ENCODE measurements around the gene MAP1LC3B.
"Not testable (repeated sequence)": the region's sequence is repeated elsewhere in the genome, so short reads cannot be mapped to it uniquely, and the experiment has no call there.

Gene MAP1LC3B

GRCh38 chr16:87372305-87372704 lies 19.8 kb upstream of the MAP1LC3B start:
- Histone ChIP-seq H3K79me1 (ENCODE audit: low read length) (peaks cover 27% of the 10 kb centered on the region), H3K18ac (ENCODE audit: low read length) (no peak overlapping the region), H3K56ac (ENCODE audit: low read length) (no peak overlapping the region), H4K5ac (ENCODE audit: low read length) (no peak overlapping the region), H2AK5ac (ENCODE audit: low read length) (no peak overlapping the region), H3K4me3 (ENCODE audit: low read length) (no peak overlapping the region), H3K9ac (ENCODE audit: low read length) (no peak overlapping the region), H2BK5ac (ENCODE audit: low read length) (no peak overlapping the region), H2BK15ac (replicated peaks; ENCODE audit: low read depth) (no peak overlapping the region), H4K8ac (ENCODE audit: low read depth, low read length) (no peak overlapping the region), H3K27me3 (ENCODE audit: insufficient read depth, low read length, poor library complexity) (no peaks in the 10 kb centered on the region), H3K27ac (ENCODE audit: low read depth, low read length) (no peak overlapping the region), H2BK120ac (ENCODE audit: low read depth, low read length) (no peak overlapping the region), H3K79me2 (ENCODE audit: control insufficient read depth, insufficient read depth, low read length) (peaks cover 18% of the 10 kb centered on the region), H3K36me3 (ENCODE audit: control insufficient read depth, insufficient read depth, low read length) (no peaks in the 10 kb centered on the region), H3K4me2 (ENCODE audit: low read length) (no peak overlapping the region), H3K4me1 (ENCODE audit: control insufficient read depth, low read depth, low read length) (no peaks in the 10 kb centered on the region), H3K23ac (ENCODE audit: low read length) (no peak overlapping the region), H3K4ac (ENCODE audit: low read depth, low read length) (no peak overlapping the region)
- no CpG with 5 or more reads among the region's 4 CpGs for WGBS (ENCODE audit: extremely low coverage, insufficient coverage, low lambda C conversion rate)
- no peak for DNase-seq

GRCh38 chr16:87374313-87374712 lies 17.8 kb upstream of the MAP1LC3B start:
- Histone ChIP-seq H3K9ac (ENCODE audit: low read length) (no peak overlapping the region), H4K5ac (ENCODE audit: low read length) (no peak overlapping the region), H3K4me1 (ENCODE audit: control insufficient read depth, low read depth, low read length) (no peaks in the 10 kb centered on the region), H2BK15ac (replicated peaks; ENCODE audit: low read depth) (no peak overlapping the region), H2BK120ac (ENCODE audit: low read depth, low read length) (no peak overlapping the region), H4K8ac (ENCODE audit: low read depth, low read length) (no peak overlapping the region), H3K4ac (ENCODE audit: low read depth, low read length) (no peak overlapping the region), H3K56ac (ENCODE audit: low read length) (no peak overlapping the region), H3K79me1 (ENCODE audit: low read length) (peaks cover 24% of the 10 kb centered on the region), H3K79me2 (ENCODE audit: control insufficient read depth, insufficient read depth, low read length) (peaks cover 18% of the 10 kb centered on the region), H2BK5ac (ENCODE audit: low read length) (no peak overlapping the region), H3K23ac (ENCODE audit: low read length) (no peak overlapping the region), H3K27me3 (ENCODE audit: insufficient read depth, low read length, poor library complexity) (no peaks in the 10 kb centered on the region), H3K36me3 (ENCODE audit: control insufficient read depth, insufficient read depth, low read length) (no peaks in the 10 kb centered on the region), H3K18ac (ENCODE audit: low read length) (no peak overlapping the region), H3K27ac (ENCODE audit: low read depth, low read length) (no peak overlapping the region), H3K4me2 (ENCODE audit: low read length) (no peak overlapping the region), H2AK5ac (ENCODE audit: low read length) (no peak overlapping the region), H3K4me3 (ENCODE audit: low read length) (no peak overlapping the region)
- no peak for DNase-seq
- WGBS (ENCODE audit: extremely low coverage, insufficient coverage, low lambda C conversion rate) = no CpG with 5 or more reads among the region's 13 CpGs

- Histone ChIP-seq H3K27me3 (ENCODE audit: insufficient read depth, low read length, poor library complexity) (no peaks in the 10 kb centered on the region), H4K8ac (ENCODE audit: low read depth, low read length) (no peak overlapping the region), H3K18ac (ENCODE audit: low read length) (no peak overlapping the region), H3K4me3 (ENCODE audit: low read length) (no peak overlapping the region), H3K36me3 (ENCODE audit: control insufficient read depth, insufficient read depth, low read length) (no peaks in the 10 kb centered on the region), H2BK15ac (replicated peaks; ENCODE audit: low read depth) (no peak overlapping the region), H3K27ac (ENCODE audit: low read depth, low read length) (no peak overlapping the region), H3K4me2 (ENCODE audit: low read length) (no peak overlapping the region), H3K9ac (ENCODE audit: low read length) (no peak overlapping the region), H3K79me1 (ENCODE audit: low read length) (peaks cover 24% of the 10 kb centered on the region), H3K23ac (ENCODE audit: low read length) (no peak overlapping the region), H4K5ac (ENCODE audit: low read length) (no peak overlapping the region), H2BK120ac (ENCODE audit: low read depth, low read length) (no peak overlapping the region), H3K4me1 (ENCODE audit: control insufficient read depth, low read depth, low read length) (no peaks in the 10 kb centered on the region), H3K56ac (ENCODE audit: low read length) (no peak overlapping the region), H3K4ac (ENCODE audit: low read depth, low read length) (no peak overlapping the region), H2AK5ac (ENCODE audit: low read length) (no peak overlapping the region), H3K79me2 (ENCODE audit: control insufficient read depth, insufficient read depth, low read length) (peaks cover 19% of the 10 kb centered on the region), H2BK5ac (ENCODE audit: low read length) (no peak overlapping the region)
- no peak for DNase-seq
- no CpG with 5 or more reads among the region's 9 CpGs for WGBS (ENCODE audit: extremely low coverage, insufficient coverage, low lambda C conversion rate)
Measured at GRCh38 chr16:87375426-87376135, 16.6 kb upstream of the MAP1LC3B start.

DNA sequence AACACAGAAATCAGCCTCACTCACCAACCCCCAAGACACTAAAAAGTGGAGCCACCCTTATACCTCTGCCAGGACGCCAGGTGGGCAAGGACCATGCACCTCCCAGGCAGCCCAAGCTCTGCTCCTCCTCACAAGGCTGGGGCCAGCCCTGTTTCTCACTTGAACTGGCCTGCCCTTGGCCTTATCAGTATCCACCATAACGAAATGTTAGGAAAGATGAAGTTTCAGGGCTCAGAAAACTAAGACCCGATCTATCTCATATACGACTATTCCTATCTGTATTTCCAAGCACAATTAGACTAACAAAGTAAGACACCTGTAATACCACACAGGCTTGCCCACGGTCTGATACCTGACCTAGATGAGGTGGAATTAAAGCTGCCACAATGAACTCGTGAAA lies 15.5 kb upstream of the MAP1LC3B start:
- H3K18ac ChIP-seq (ENCODE audit: low read length) = no peak overlapping the region
- H3K4me2 ChIP-seq (ENCODE audit: low read length) = no peak overlapping the region
- H3K36me3 ChIP-seq (ENCODE audit: control insufficient read depth, insufficient read depth, low read length) = no peaks in the 10 kb centered on the region
- H3K23ac ChIP-seq (ENCODE audit: low read length) = no peak overlapping the region
- peaks cover 25% of the 10 kb centered on the region for H3K79me1 ChIP-seq (ENCODE audit: low read length)
- no peaks in the 10 kb centered on the region for H3K4me1 ChIP-seq (ENCODE audit: control insufficient read depth, low read depth, low read length)
- H2AK5ac ChIP-seq (ENCODE audit: low read length) = no peak overlapping the region
- no peaks in the 10 kb centered on the region for H3K27me3 ChIP-seq (ENCODE audit: insufficient read depth, low read length, poor library complexity)
- H3K9ac ChIP-seq (ENCODE audit: low read length) = no peak overlapping the region
- H3K27ac ChIP-seq (ENCODE audit: low read depth, low read length) = no peak overlapping the region
- H2BK15ac ChIP-seq (replicated peaks; ENCODE audit: low read depth) = no peak overlapping the region
- H3K4me3 ChIP-seq (ENCODE audit: low read length) = no peak overlapping the region
- peaks cover 21% of the 10 kb centered on the region for H3K79me2 ChIP-seq (ENCODE audit: control insufficient read depth, insufficient read depth, low read length)
- no CpG with 5 or more reads among the region's 6 CpGs for WGBS (ENCODE audit: extremely low coverage, insufficient coverage, low lambda C conversion rate)
- DNase-seq = no peak
- H2BK120ac ChIP-seq (ENCODE audit: low read depth, low read length) = no peak overlapping the region
- no peak overlapping the region for H2BK5ac ChIP-seq (ENCODE audit: low read length)
- no peak overlapping the region for H4K5ac ChIP-seq (ENCODE audit: low read length)
- no peak overlapping the region for H3K56ac ChIP-seq (ENCODE audit: low read length)
- no peak overlapping the region for H4K8ac ChIP-seq (ENCODE audit: low read depth, low read length)
- H3K4ac ChIP-seq (ENCODE audit: low read depth, low read length) = no peak overlapping the region

- H3K23ac ChIP-seq (ENCODE audit: low read length); H2BK120ac ChIP-seq (ENCODE audit: low read depth, low read length); H3K4ac ChIP-seq (ENCODE audit: low read depth, low read length); H2BK15ac ChIP-seq (replicated peaks; ENCODE audit: low read depth); H3K36me3 ChIP-seq (ENCODE audit: control insufficient read depth, insufficient read depth, low read length); H2AK5ac ChIP-seq (ENCODE audit: low read length); H3K18ac ChIP-seq (ENCODE audit: low read length); H2BK5ac ChIP-seq (ENCODE audit: low read length); H4K8ac ChIP-seq (ENCODE audit: low read depth, low read length); H3K27me3 ChIP-seq (ENCODE audit: insufficient read depth, low read length, poor library complexity); H3K4me2 ChIP-seq (ENCODE audit: low read length); H3K9ac ChIP-seq (ENCODE audit: low read length); H4K5ac ChIP-seq (ENCODE audit: low read length); H3K4me3 ChIP-seq (ENCODE audit: low read length); H3K4me1 ChIP-seq (ENCODE audit: control insufficient read depth, low read depth, low read length); H3K56ac ChIP-seq (ENCODE audit: low read length); H3K27ac ChIP-seq (ENCODE audit: low read depth, low read length): not testable (repeated sequence)
- Histone ChIP-seq H3K79me2 (ENCODE audit: control insufficient read depth, insufficient read depth, low read length) (peaks cover 16% of the 10 kb centered on the region), H3K79me1 (ENCODE audit: low read length) (peaks cover 16% of the 10 kb centered on the region)
- no CpG with 5 or more reads among the region's 3 CpGs for WGBS (ENCODE audit: extremely low coverage, insufficient coverage, low lambda C conversion rate)
- DNase-seq = peak; percentile 16
Measured at GRCh38 chr16:87379312-87379752, 12.8 kb upstream of the MAP1LC3B start.

GRCh38 chr16:87380403-87380802 lies 11.7 kb upstream of the MAP1LC3B start:
- Histone ChIP-seq H2BK15ac (replicated peaks; ENCODE audit: low read depth) (no peak overlapping the region), H3K27ac (ENCODE audit: low read depth, low read length) (no peak overlapping the region), H3K9ac (ENCODE audit: low read length) (no peak overlapping the region)

More at GRCh38 chr16:87380403-87380802, 11.7 kb upstream of the MAP1LC3B start:
- Histone ChIP-seq H3K4ac (ENCODE audit: low read depth, low read length) (no peak overlapping the region), H3K23ac (ENCODE audit: low read length) (no peak overlapping the region), H2AK5ac (ENCODE audit: low read length) (no peak overlapping the region), H3K18ac (ENCODE audit: low read length) (no peak overlapping the region), H4K8ac (ENCODE audit: low read depth, low read length) (no peak overlapping the region), H3K27me3 (ENCODE audit: insufficient read depth, low read length, poor library complexity) (no peaks in the 10 kb centered on the region), H3K4me1 (ENCODE audit: control insufficient read depth, low read depth, low read length) (no peaks in the 10 kb centered on the region), H3K4me3 (ENCODE audit: low read length) (no peak overlapping the region), H3K79me1 (ENCODE audit: low read length) (peaks cover 14% of the 10 kb centered on the region), H3K36me3 (ENCODE audit: control insufficient read depth, insufficient read depth, low read length) (no peaks in the 10 kb centered on the region), H4K5ac (ENCODE audit: low read length) (no peak overlapping the region), H3K4me2 (ENCODE audit: low read length) (no peak overlapping the region), H2BK120ac (ENCODE audit: low read depth, low read length) (no peak overlapping the region), H2BK5ac (ENCODE audit: low read length) (no peak overlapping the region), H3K79me2 (ENCODE audit: control insufficient read depth, insufficient read depth, low read length) (peaks cover 15% of the 10 kb centered on the region), H3K56ac (ENCODE audit: low read length) (no peak overlapping the region)
- no CpG with 5 or more reads among the region's 10 CpGs for WGBS (ENCODE audit: extremely low coverage, insufficient coverage, low lambda C conversion rate)
- no peak for DNase-seq
